Measurements from ENCODE around the gene PTPN21. TPM values are rescaled to one million over a fixed set of nuclear protein-coding genes. Genes with fewer than 3 reads are reported as not detected.

PTPN21 gene
- total and polyA plus RNA-seq, 2 experiments from 2014 or later = 12.0 to 16.7 TPM

- H3K27ac ChIP-seq = peak overlapping the region; percentile 73
- H3K4me3 ChIP-seq = no peak overlapping the region
- no peak for TF ChIP-seq CTCF (IDR thresholded peaks at IDR 0.05; ENCODE audit: low read depth, low read length)
- H3K36me3 ChIP-seq = peaks cover 11% of the 10 kb centered on the region
- no peaks in the 10 kb centered on the region for H3K9me3 ChIP-seq (ENCODE audit: low read depth)
- H3K4me1 ChIP-seq (ENCODE audit: low read depth) = peaks cover 16% of the 10 kb centered on the region
- peak in 1 of 2 donors; percentile 61 for DNase-seq (ENCODE audit: low read depth in 1 of 2, low spot score in 1 of 2)
- H3K27me3 ChIP-seq = no peaks in the 10 kb centered on the region
These were observed 50.2 kb downstream of the PTPN21 start for GRCh38 chr14:88504602-88505001.

GRCh38 chr14:88503754-88504406 lies 50.9 kb downstream of the PTPN21 start:
- no peak for TF ChIP-seq CTCF (IDR thresholded peaks at IDR 0.05; ENCODE audit: low read depth, low read length)
- H3K27me3 ChIP-seq = no peaks in the 10 kb centered on the region
- no peak for DNase-seq (ENCODE audit: low read depth in 1 of 2, low spot score in 1 of 2)
- peaks cover 11% of the 10 kb centered on the region for H3K36me3 ChIP-seq
- no peak overlapping the region for H3K27ac ChIP-seq
- H3K4me1 ChIP-seq (ENCODE audit: low read depth) = peaks cover 16% of the 10 kb centered on the region
- no peak overlapping the region for H3K4me3 ChIP-seq
- no peaks in the 10 kb centered on the region for H3K9me3 ChIP-seq (ENCODE audit: low read depth)

GRCh38 chr14:88502740-88503139 lies 52.1 kb downstream of the PTPN21 start:
- TF ChIP-seq CTCF (IDR thresholded peaks at IDR 0.05; ENCODE audit: low read depth, low read length) = no peak
- Histone ChIP-seq H3K27me3 (no peaks in the 10 kb centered on the region), H3K36me3 (peaks cover 11% of the 10 kb centered on the region), H3K27ac (no peak overlapping the region), H3K4me1 (ENCODE audit: low read depth) (peaks cover 21% of the 10 kb centered on the region), H3K9me3 (ENCODE audit: low read depth) (no peaks in the 10 kb centered on the region), H3K4me3 (no peak overlapping the region)
- DNase-seq (ENCODE audit: low read depth in 1 of 2, low spot score in 1 of 2) = no peak

GRCh38 chr14:88500611-88501010 lies 54.2 kb downstream of the PTPN21 start:
- H3K9me3 ChIP-seq (ENCODE audit: low read depth) = no peaks in the 10 kb centered on the region
- H3K27ac ChIP-seq = no peak overlapping the region
- H3K36me3 ChIP-seq = peaks cover 11% of the 10 kb centered on the region
- TF ChIP-seq CTCF (IDR thresholded peaks at IDR 0.05; ENCODE audit: low read depth, low read length) = no peak
- peaks cover 19% of the 10 kb centered on the region for H3K4me1 ChIP-seq (ENCODE audit: low read depth)
- no peak for DNase-seq (ENCODE audit: low read depth in 1 of 2, low spot score in 1 of 2)
- no peaks in the 10 kb centered on the region for H3K27me3 ChIP-seq
- H3K4me3 ChIP-seq = no peak overlapping the region

- no peak overlapping the region for H3K4me3 ChIP-seq
- TF ChIP-seq CTCF (IDR thresholded peaks at IDR 0.05; ENCODE audit: low read depth, low read length) = no peak
- no peaks in the 10 kb centered on the region for H3K27me3 ChIP-seq
- no peak for DNase-seq (ENCODE audit: low read depth in 1 of 2, low spot score in 1 of 2)
- H3K27ac ChIP-seq = no peak overlapping the region
- H3K9me3 ChIP-seq (ENCODE audit: low read depth) = no peaks in the 10 kb centered on the region
- H3K4me1 ChIP-seq (ENCODE audit: low read depth) = peaks cover 6% of the 10 kb centered on the region
- H3K36me3 ChIP-seq = peaks cover 11% of the 10 kb centered on the region
These were observed 55.6 kb downstream of the PTPN21 start for GRCh38 chr14:88499225-88499624.

All from cardiac muscle cell (in vitro differentiated cells and primary cell).